ENCODE results near the gene NPIPA3.
"Not testable (repeated sequence)": the region's sequence is repeated elsewhere in the genome, so short reads cannot be mapped to it uniquely, and the experiment has no call there.

The NPIPA3 gene

DNA sequence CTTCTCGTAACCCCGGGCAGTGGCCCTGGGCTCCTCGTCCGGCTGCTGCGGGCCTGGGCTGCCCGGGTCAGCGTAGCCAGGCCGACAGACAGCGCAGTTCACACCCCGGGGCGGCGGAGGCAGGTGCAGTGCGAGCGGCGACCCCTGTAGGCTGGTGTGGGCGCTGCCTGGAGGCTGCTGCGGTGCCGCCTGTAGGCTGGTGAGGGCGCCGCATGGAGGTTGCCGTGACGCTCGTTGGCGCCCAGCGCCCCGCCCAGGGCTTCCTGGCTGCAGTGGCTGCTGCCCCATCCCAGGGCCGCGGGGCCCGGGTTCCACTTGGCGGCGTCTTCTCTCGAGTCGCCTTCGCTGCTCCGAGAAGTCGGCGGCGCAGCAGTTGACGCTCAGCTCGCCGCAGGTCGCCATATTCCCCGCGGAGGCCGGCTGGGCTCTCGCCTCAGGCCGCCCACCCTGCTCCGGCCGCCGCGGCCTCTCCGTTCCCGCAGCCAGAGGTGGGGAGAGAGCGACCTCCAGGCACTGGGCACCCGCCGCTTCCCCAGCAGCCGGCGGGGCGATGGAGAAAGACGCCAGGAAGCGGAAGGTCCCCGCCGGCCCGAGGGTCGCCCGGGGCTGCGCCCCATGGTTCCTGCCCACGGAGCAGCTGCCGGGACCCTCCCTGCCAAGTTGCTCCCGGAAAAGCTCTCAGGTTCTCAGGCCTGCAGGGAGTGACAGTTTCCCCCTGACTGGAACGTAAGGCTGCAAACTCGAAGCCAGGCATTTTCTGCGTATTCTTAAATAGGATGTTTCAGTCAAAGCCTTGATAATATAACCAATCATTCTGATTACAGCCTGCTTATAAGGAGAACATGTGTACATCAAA is at the start of gene NPIPA3:
Gene NPIPA3, plus strand, starts transcription at position 256 of the 856 bp plus-strand sequence. CDS start 5,533 bp downstream, outside the sequence.
- DNase-seq: not testable (repeated sequence)

DNA sequence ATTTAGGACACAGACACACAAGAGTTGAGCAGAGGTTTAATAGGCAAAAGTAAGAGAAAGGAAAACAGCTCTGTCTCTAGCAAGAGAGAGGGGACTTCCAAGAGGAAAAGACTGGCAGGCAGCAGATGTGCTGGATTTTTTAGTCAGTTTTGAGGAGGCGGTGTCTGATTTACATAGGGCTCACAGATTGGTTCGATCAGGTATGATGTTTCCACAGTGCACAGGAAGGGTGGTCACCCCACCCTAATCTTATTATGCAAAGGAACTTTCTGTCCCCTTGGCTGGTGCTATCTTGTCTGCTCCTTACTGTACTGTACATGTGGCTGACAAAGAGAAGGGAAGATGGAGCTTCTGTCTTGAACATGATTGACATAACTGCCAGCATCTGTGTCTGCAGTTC is 45.1 kb upstream of the NPIPA3 start:
- peak; percentile 40 for DNase-seq

DNA sequence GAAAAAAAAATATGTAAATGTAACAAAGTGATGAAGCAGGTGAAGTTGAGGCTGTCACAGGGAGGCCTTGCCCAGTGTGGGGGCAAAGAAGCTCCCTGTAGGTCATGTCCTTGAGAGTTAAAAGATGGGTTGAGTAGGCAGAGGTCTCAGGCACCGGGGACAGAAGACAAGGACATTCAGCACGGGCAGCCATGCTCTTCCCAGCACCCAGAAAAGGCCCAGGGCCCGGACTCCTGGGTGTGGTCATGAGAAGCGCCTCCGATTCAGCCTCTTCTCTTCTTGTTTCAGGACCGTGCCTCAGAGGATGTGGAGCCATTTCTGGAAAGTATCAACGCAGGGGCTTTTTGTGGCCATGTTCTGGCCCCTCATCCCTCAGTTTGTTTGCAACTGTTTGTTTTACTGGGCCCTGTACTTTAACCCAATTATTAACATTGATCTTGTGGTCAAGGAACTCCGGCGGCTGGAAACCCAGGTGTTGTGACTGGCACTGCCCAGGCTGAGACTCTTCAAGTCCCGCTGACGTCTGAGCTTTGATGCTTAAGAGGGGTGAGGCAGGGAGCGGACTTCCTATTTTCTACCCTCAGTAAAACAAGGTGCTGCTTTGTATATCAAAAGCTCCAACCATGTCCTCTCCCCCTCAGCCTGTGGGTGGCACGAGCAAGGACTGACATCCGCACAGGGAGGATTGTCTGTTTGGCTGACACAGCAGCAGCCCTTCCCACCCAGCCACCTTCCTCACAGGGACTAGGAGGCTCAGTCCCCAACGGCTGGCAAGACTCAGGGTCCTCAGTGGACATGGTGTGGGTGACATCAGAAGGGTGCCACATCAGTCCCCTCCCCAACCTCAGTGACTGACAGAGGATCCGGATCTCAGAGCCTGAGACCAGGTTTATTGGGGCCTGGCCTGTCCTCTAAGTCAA is 35.6 kb upstream of the NPIPA3 start:
- no peak for DNase-seq

DNA sequence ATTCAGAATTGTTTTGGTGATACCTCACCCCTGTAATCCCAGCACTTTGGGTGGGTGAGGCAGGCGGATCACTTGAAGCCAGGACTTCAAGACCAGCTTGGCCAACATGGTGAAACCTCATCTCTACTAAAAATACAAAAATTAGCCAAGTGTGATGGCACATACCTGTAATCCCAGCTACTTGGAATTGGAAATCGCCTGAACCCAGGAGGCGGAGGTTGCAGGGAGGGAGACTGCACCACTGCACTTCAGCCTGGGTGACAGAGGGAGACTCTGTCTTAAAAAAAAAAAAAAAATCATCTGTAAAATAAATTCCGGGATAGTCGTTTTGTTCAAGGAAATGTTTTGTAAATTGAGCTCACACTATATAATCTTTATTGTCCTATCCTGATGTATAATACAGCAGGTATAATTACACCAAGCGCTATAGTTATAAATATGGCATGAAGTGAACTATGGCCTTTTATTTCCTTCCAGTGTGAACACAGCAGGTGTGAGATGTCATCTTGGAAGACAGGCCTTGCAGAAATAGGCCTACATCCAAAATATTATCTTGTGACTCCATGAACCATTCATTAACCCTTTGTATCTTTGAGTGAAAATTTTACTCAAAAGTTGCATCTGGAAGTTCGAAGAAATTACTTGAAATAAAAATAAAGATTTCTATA is 34.5 kb upstream of the NPIPA3 start:
- DNase-seq: no peak

- DNase-seq: no peak
Observed at GRCh38 chr16:14669776-14670175, 33.4 kb upstream of the NPIPA3 start.

DNA sequence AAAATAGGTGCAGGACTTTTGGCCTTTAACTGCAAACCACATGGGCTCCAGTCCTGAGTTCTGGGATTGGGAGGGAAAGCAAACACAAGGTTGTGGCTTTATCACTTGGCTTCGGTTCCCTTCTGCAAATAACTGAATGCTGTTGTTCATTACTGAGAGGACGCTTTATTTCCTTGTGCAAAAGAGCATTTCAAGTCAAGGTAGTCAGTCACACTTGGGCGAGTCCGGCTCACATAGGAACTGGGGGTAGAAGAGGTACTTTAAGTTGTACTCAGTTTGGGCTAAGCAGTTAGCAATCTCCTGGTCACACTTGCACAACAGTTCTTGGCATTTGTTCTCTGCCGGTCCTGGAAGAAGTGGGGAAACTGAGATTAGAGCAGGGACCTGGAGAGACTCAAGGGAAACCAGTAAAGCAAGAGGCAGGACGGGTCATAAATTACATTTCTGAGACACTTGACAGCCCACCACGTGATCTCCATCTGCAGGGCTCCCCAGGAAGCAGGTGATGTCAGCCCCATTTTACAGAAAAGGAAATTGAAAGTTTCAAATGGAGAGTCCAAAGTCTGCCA is 30.7 kb upstream of the NPIPA3 start:
- no peak for DNase-seq

GRCh38 chr16:14676633-14677032 is 26.6 kb upstream of the NPIPA3 start:
- DNase-seq: no peak

DNA sequence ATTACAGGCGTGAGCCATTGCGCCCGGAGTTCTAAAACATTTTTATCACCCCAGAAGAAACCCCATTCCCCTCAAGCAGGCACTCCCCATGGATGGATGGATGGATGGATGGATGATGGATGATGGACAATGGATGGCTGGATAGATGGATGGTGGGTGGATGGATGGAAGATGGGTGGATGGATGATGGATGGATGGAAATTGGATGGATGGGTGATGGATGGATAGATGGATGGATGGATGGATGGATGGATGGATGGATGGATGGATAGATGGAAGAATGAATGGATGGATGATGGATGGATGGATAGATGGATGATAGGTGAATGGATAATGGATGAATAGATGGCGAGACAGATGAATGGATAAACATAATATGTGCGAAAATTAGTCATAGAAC is 25.6 kb upstream of the NPIPA3 start:
- DNase-seq: no peak

GRCh38 chr16:14678748-14679497 is 24.3 kb upstream of the NPIPA3 start:
- DNase-seq: no peak

- not testable (repeated sequence) for DNase-seq
Observed at GRCh38 chr16:14680396-14680795, 22.8 kb upstream of the NPIPA3 start.

GRCh38 chr16:14681115-14681514 is 22.1 kb upstream of the NPIPA3 start:
- no peak for DNase-seq

DNA sequence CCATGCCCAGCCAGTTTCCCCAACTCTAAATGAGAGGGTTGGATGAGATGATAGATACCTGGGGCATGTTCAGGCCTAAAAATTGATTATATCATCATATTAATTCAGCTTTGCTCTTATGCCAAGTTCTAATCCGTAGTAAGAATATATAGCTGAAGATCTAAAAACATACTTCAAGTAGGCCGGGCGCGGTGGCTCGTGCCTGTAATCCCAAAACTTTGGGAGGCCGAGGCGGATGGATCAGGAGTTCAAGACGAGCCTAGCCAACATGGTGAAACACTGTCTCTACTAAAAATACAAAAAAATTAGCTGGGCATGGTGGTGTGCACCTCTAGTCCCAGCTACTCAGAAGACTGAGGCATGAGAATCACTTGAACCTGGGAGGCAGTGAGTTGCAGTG is 21.1 kb upstream of the NPIPA3 start:
- no peak for DNase-seq

DNA sequence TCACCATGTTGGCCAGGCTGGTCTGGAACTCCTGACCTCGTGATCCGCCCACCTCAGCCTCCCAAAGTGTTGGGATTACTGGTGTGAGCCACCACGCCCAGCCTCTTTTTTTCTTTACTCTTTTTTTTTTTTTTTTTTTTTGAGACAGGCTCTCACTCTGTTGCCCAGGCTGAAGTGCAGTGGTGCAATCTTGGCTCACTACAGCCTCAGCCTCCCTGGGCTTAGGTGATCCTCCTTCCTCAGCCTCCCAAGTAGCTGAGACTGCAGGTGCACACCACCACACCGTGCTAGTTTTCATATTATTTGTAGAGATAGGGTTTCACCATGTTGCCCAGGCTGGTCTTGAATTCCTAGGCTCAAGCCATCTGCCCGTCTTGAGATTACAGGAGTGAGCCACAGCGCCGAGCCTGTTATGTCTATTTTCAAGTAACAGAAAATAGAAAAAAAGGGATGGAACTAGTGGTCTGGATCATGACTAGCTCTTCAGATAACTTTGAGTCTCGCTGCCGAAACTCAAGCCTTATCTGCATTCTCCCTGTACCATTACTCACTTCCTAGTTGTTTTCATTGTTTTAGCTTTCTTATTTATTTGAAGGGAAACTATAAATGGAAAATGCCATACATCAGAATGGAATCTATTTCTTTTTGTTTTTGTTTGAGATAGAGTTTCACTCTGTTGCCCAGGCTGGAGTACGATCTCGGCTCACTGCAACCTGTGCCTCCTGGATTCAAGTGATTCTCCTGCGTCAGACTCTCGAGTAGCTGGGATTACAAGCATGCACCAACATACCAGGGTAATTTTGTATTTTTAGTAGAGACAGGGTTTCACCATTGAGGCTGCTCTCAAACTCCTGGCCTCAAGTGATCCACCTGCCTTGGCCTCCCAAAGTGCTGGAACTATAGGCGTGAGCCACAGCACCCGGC is 17.1 kb upstream of the NPIPA3 start:
- peak; percentile 42 for DNase-seq

GRCh38 chr16:14694129-14694528 is 9.1 kb upstream of the NPIPA3 start, which contains the start of gene PLA2G10:
TSS of gene PLA2G10 (minus strand) at chr16:14694308. CDS start at chr16:14694229, 79 bp downstream.
- not testable (repeated sequence) for DNase-seq

DNA sequence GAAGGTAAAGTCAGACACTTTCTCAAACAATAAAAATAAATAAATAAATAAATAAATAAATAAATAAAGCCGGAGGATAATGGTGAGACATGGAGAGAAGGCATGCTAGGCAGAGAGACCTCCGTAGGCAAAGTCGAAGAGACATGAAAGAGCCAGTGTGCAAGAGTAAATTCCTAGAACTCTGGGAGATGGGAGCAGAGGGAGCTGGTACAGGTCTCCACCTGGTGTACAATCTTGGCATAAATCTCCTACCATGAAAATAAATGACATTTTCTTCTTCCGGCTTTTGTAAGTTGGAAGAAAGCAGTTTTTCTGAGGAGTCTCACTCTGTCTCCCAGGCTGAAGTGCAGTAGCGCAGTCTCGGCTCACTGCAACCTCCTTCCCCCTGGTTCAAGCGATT is 1.4 kb upstream of the NPIPA3 start:
- not testable (repeated sequence) for DNase-seq

DNA sequence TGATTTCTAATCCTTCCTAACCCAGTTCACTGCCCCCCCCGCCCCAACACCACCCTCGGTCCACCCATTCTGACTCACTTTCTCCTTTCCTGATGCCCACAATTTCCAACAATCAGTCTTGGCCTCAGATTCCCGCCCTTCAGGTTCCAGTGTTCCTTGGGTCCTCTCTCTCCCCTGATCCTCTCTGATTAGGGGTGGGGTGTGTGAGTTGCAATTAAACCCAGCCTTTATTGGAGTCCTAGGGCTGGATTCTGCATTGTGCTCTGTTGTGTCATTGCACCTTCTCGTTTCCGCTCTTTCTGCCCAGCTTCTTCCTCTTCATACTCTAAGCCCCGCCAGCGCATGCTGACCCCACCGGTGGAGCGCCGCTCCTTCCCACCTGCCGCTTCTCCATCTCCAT is 539 bp upstream of the NPIPA3 start:
- DNase-seq: not testable (repeated sequence)

- DNase-seq: not testable (repeated sequence)
Observed at GRCh38 chr16:14733233-14733632, 30.0 kb downstream of the NPIPA3 start.

- not testable (repeated sequence) for DNase-seq
Observed at GRCh38 chr16:14740832-14741385, 37.7 kb downstream of the NPIPA3 start.

- DNase-seq: not testable (repeated sequence)
Observed at GRCh38 chr16:14741794-14742193, 38.6 kb downstream of the NPIPA3 start.
